Body of pancreas (tissue), 4 donors: ENCODE measurements around the gene CNIH4. TPM values are rescaled to one million over a fixed set of nuclear protein-coding genes. Genes with fewer than 3 reads are reported as not detected.
A peak's percentile ranks its signal among the peaks of the same experiment; 100 is the strongest.

Experiments
- ATAC-seq: fragments of 150-250 bp; one replicate; pipeline ENCODE4 v1.9.1; 2016
- DNase-seq, 4 donors: peaks; one replicate each; pipeline ENCODE4 v3.0.0-alpha.2; 2019
- H3K27ac ChIP-seq, 4 donors: fragments of 200-600 bp; sonication (generic); 1 replicate in 3 of 4; 2 replicates in 1 of 4; pipeline versions ENCODE4 v1.5.1 to v1.6.1; 2016 to 2019; ENCODE audit warnings: mild to moderate bottlenecking in 1 of 4, mixed read lengths in 1 of 4, moderate library complexity in 1 of 4
- H3K27me3 ChIP-seq, 2 donors: fragments of 200-600 bp; sonication (generic); one replicate each; pipeline ENCODE4 v1.6.0; 2016; ENCODE audit warnings: mild to moderate bottlenecking in 1 of 2
- H3K36me3 ChIP-seq, 2 donors: fragments of 200-600 bp; sonication (generic); replicated peaks in 1 of 2; 2 replicates each; pipeline ENCODE4 v1.5.1; 2016; ENCODE audit warnings: low read depth in 2 of 2; ENCODE audit not compliant: insufficient read depth in 1 of 2
- H3K4me1 ChIP-seq: fragments of 200-600 bp; sonication (generic); one replicate; pipeline ENCODE4 v1.6.0; 2016
- H3K4me3 ChIP-seq, 2 donors: fragments of 200-600 bp; sonication (generic); 1 replicate in 1 of 2; 2 replicates in 1 of 2; pipeline ENCODE4 v1.5.1; 2016 to 2019
- H3K9me3 ChIP-seq, 3 donors: fragments of 200-600 bp; sonication (generic); 1 replicate in 2 of 3; 2 replicates in 1 of 3; pipeline ENCODE4 v1.5.1; 2016
- POLR2A ChIP-seq, 3 donors: fragments of 450-650 bp; IDR thresholded peaks; one replicate each; pipeline ENCODE4 v1.6.1; 2016; ENCODE audit warnings: antibody characterized with exemption in 3 of 3, mild to moderate bottlenecking in 2 of 3
- WGBS, 2 donors: methylation state at CpG; one replicate each; pipeline ENCODE4 v1.1.5; 2017; 5-methylcytosine and 5-hydroxymethylcytosine counted together
- intact Hi-C: fragments of 100-400 bp; cut with DNase I; formaldehyde crosslinking; loops from one replicate; pipeline ENCODE4 v1.15.1; 2023
- total RNA-seq, 2 donors: library from RNA; depleted of rRNA; stranded (reverse); fragments of >200 nt; gene quantifications; one replicate each; pipeline ENCODE4 v1.1.0, GENCODE V29; 2016
- TF ChIP-seq, protein P1 (sequence below), 7 experiments: fragments of 450-650 bp in 4 of 7; fragments of 200-600 bp in 3 of 7; sonication (generic) in 3 of 7; IDR thresholded peaks; one replicate each; pipeline ENCODE4 v1.5.1; 2016 to 2019; ENCODE audit warnings: antibody characterized with exemption in 7 of 7

The CNIH4 gene
- total RNA-seq, 2 donors from 2014 or later: 15.0 to 35.3 TPM

- Histone ChIP-seq H3K4me1 (peaks cover 33% of the 10 kb centered on the region), H3K27ac (peak overlapping the region in 1 of 4 donors; percentile 94), H3K4me3 (no peak overlapping the region), H3K36me3 (no peaks in the 10 kb centered on the region), H3K9me3 (no peaks in the 10 kb centered on the region), H3K27me3 (no peaks in the 10 kb centered on the region)
- ATAC-seq: no peak
- intact Hi-C loops: loop anchor here (10.0 kb wide), 1 partner anchor 217 kb away; the partner anchor contains the start of gene FBXO28
- WGBS, 2 donors: 90 to 98% methylated on average over 2 of the region's 2 CpGs
- TF ChIP-seq, protein P1, sequence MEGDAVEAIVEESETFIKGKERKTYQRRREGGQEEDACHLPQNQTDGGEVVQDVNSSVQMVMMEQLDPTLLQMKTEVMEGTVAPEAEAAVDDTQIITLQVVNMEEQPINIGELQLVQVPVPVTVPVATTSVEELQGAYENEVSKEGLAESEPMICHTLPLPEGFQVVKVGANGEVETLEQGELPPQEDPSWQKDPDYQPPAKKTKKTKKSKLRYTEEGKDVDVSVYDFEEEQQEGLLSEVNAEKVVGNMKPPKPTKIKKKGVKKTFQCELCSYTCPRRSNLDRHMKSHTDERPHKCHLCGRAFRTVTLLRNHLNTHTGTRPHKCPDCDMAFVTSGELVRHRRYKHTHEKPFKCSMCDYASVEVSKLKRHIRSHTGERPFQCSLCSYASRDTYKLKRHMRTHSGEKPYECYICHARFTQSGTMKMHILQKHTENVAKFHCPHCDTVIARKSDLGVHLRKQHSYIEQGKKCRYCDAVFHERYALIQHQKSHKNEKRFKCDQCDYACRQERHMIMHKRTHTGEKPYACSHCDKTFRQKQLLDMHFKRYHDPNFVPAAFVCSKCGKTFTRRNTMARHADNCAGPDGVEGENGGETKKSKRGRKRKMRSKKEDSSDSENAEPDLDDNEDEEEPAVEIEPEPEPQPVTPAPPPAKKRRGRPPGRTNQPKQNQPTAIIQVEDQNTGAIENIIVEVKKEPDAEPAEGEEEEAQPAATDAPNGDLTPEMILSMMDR (IDR thresholded peaks at IDR 0.05): no peak
- TF ChIP-seq POLR2A (IDR thresholded peaks at IDR 0.05): no peak
- DNase-seq: no peak
Observed at GRCh38 chr1:224331326-224331725, 25.4 kb upstream of the CNIH4 start.

- intact Hi-C loops: loop anchor here (10.0 kb wide), 1 partner anchor 217 kb away; the partner anchor contains the start of gene FBXO28
- Histone ChIP-seq H3K27me3 (no peaks in the 10 kb centered on the region), H3K27ac (no peak overlapping the region), H3K4me1 (peaks cover 31% of the 10 kb centered on the region), H3K4me3 (no peak overlapping the region), H3K36me3 (no peaks in the 10 kb centered on the region), H3K9me3 (no peaks in the 10 kb centered on the region)
- TF ChIP-seq, protein P1 (IDR thresholded peaks at IDR 0.05): no peak
- TF ChIP-seq POLR2A (IDR thresholded peaks at IDR 0.05): no peak
- ATAC-seq (no peak), DNase-seq (no peak)
- 96% methylated on average over 2 of the region's 2 CpGs for WGBS, 2 donors
Observed at GRCh38 chr1:224331824-224332223, 24.9 kb upstream of the CNIH4 start.

DNA sequence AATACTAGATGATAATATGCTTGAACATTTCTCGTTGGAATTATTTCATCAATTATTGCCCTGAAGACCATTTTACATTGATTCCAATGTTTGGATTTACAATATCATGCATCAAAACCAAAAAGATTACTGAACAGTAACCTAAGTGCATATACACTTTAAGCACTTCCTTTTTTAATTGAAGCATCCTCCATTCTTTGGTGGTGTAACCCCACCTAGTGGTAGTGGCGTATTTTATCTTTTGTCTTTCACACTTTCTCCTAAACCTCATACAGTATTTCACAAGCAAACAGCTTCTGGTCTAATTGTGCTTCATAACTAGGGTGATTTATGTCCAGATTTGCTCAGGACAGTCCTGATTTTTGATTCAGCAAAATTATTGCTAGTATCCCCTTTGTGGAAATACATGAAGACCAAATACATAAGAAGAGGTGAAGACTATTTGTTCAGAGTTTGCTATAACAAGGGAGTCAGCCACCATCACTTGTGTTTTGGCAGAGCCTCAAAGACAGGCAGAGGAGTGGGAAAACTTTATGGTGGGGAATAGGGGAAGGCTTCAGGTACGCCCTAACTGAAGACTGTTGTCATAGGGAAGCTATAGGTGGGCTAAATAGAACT is 23.3 kb upstream of the CNIH4 start:
- Histone ChIP-seq H3K4me3 (no peak overlapping the region), H3K36me3 (no peaks in the 10 kb centered on the region), H3K27ac (no peak overlapping the region), H3K9me3 (no peaks in the 10 kb centered on the region), H3K4me1 (peaks cover 18% of the 10 kb centered on the region), H3K27me3 (no peaks in the 10 kb centered on the region)
- 4% methylated on average over 3 of the region's 3 CpGs for WGBS, 2 donors
- intact Hi-C loops: loop anchor here (10.0 kb wide), 1 partner anchor 219 kb away; the partner anchor contains the start of gene FBXO28
- peak; percentile 31 for ATAC-seq
- peak in 1 of 4 donors; percentile 20 for DNase-seq
- TF ChIP-seq POLR2A (IDR thresholded peaks at IDR 0.05): no peak
- TF ChIP-seq, protein P1 (IDR thresholded peaks at IDR 0.05): peak; percentile 37 to 82 (median 74)

DNA sequence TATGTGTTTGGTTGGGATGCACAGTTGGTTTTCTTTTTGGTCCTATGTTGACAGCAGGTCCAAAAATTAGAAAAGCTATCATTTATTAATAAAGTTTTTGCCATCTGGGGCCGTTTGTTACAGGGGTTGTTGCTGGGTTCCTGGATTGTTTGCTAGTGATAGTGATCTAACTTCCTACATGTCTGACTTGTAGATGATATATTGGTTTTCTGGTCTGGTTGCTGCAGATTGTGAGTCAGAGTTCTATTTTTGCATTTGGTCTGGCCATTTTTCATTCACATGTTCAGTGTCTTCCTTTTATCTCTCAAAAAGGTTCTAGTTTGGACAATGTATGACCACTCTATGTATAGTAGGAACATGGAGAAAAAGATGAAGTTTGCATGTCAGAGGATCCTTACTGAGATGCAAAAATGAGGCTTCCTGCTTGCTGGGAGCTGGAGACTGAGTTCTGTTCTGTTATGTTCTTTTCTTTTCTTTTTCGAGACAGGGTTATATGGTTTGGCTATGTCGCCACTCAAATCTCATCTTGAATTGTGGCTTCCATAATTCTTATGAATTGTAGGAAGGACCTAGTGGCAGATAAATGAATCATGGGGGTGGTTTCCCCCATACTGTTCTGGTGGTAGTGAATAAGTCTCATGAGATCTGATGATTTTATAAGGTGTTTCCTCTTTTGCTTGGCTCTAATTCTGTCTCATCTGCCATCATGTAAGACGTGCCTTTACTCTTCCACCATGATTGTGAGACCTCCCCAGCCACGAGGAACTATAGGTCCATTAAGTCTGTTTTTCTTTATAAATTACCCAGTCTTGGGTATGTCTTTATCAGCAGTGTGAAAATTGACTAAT is 22.5 kb upstream of the CNIH4 start:
- Histone ChIP-seq H3K4me3 (no peak overlapping the region), H3K4me1 (peaks cover 11% of the 10 kb centered on the region), H3K27me3 (no peaks in the 10 kb centered on the region), H3K9me3 (no peaks in the 10 kb centered on the region), H3K27ac (no peak overlapping the region), H3K36me3 (no peaks in the 10 kb centered on the region)
- WGBS, 2 donors: 37 to 42% methylated on average over 5 of the region's 5 CpGs
- intact Hi-C loops: loop anchor here (10.0 kb wide), 1 partner anchor 219 kb away; the partner anchor contains the start of gene FBXO28
- TF ChIP-seq POLR2A (IDR thresholded peaks at IDR 0.05): no peak
- DNase-seq (no peak), ATAC-seq (no peak)

- Histone ChIP-seq H3K4me3 (no peak overlapping the region), H3K27ac (no peak overlapping the region), H3K9me3 (peaks cover 0 to 3% (median 2%) of the 10 kb centered on the region in 3 donors), H3K27me3 (no peaks in the 10 kb centered on the region), H3K36me3 (no peaks in the 10 kb centered on the region), H3K4me1 (peaks cover 11% of the 10 kb centered on the region)
- no peak for DNase-seq
- intact Hi-C loops: loop anchor here (10.0 kb wide), 1 partner anchor 223 kb away; the partner anchor contains the start of gene FBXO28
- TF ChIP-seq, protein P1 (IDR thresholded peaks at IDR 0.05): no peak
- no peak for TF ChIP-seq POLR2A (IDR thresholded peaks at IDR 0.05)
- 97 to 99% methylated on average over 4 of the region's 4 CpGs for WGBS, 2 donors
- no peak for ATAC-seq
Observed at GRCh38 chr1:224338150-224338838, 18.4 kb upstream of the CNIH4 start.
